AG09309 (cell line): ENCODE results near the gene ATXN2.
"Not testable (repeated sequence)": the region's sequence is repeated elsewhere in the genome, so short reads cannot be mapped to it uniquely, and the experiment has no call there.

ENCODE experiments used
- DNase-seq: peaks from one replicate; pipeline ENCODE4 v3.0.0-alpha.2; 2010; ENCODE audit warnings: low read depth
- H3K4me3 ChIP-seq: 2 replicates; pipeline ENCODE4 v1.5.1; 2011; ENCODE audit warnings: mild to moderate bottlenecking, low read depth, low read length, moderate library complexity; ENCODE audit not compliant: control insufficient read depth
- TF ChIP-seq, protein P1 (sequence below): IDR thresholded peaks from 2 replicates; pipeline ENCODE4 v1.5.1; 2011; ENCODE audit warnings: mild to moderate bottlenecking, low read depth, low read length, inconsistent platforms; ENCODE audit not compliant: insufficient read depth, control insufficient read depth; ENCODE audit errors: missing control alignments

The ATXN2 gene

DNA sequence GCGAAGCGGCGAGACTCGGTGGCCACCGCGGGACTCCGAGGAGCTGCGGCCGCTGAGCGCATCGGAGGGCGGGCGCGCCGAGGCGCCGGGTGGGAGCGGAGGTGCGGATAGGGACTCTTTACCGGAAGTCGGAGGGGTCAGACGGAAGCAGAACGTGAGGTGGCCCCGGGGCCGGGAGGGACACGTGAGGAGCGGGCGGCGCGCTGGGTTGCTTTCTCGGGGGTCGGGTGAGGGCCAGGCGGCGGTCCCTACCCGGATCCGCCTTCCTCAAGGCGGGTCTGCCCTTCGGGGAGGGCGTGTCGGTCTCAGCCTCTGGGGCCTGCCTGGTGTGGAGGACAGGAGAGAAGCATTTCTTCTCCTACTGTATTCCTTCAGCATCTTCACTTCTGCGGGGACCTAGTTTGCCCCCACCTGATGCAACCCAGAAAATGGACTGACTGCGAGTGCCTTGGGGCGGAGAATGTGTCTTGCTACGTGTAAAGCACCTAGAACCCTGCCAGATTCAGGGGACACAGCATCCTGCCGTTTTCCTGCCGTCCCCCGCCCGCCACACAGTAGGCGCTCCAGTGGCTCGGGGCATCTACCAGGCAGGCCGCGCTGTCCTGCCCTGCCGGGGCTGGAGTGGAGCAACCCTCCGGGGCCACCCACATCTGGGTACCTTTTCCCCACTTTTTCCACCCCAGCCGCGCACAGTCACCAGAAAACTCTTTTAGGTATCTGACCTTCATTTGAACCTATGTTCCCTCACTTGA lies 514 bp upstream of the ATXN2 start:
- H3K4me3 ChIP-seq: peak overlapping the region; percentile 90
- TF ChIP-seq, protein P1, sequence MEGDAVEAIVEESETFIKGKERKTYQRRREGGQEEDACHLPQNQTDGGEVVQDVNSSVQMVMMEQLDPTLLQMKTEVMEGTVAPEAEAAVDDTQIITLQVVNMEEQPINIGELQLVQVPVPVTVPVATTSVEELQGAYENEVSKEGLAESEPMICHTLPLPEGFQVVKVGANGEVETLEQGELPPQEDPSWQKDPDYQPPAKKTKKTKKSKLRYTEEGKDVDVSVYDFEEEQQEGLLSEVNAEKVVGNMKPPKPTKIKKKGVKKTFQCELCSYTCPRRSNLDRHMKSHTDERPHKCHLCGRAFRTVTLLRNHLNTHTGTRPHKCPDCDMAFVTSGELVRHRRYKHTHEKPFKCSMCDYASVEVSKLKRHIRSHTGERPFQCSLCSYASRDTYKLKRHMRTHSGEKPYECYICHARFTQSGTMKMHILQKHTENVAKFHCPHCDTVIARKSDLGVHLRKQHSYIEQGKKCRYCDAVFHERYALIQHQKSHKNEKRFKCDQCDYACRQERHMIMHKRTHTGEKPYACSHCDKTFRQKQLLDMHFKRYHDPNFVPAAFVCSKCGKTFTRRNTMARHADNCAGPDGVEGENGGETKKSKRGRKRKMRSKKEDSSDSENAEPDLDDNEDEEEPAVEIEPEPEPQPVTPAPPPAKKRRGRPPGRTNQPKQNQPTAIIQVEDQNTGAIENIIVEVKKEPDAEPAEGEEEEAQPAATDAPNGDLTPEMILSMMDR: peak; percentile 14
- DNase-seq: peak; percentile 84

DNA sequence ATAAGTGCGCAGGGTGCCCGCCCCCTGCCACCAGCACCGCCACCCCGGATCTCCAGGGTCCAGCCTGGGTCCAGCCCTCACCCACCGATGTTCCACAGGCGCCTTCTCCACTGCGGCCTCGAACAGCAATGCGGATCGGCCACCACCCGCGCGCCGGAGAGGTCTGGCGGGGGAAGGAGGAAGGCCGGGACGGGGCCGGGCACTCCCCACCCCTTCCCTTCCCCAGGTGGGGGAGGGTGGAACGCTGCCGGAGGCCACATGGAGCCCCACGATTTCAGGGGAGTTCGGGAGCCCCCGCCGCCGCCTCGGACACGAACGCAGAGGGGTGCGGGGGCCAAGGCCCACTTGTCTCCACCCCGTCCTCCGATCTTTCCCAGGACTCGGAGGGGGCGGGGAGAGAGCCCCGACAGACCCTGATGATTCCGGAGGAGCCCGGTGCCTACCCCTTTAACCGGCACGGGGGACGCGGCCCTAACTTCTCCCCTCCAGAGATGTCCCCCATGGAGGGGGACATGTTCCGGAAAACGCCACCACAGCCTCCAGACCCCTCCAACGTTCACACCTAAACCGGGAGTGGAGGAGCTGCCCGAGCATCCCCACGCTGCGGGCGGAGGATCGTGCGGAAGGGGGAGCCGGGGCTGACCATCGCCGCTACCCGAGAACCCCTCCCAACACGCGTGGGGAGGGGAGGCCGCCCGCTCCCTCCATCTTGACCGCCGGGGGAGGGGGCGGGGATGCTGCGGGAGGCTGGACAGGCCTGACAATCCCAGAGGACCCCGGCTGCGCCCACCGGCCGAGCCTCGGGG lies 1.1 kb downstream of the ATXN2 start:
- TF ChIP-seq, protein P1: no peak
- no peak for DNase-seq
- H3K4me3 ChIP-seq: peak overlapping the region; percentile 90

DNA sequence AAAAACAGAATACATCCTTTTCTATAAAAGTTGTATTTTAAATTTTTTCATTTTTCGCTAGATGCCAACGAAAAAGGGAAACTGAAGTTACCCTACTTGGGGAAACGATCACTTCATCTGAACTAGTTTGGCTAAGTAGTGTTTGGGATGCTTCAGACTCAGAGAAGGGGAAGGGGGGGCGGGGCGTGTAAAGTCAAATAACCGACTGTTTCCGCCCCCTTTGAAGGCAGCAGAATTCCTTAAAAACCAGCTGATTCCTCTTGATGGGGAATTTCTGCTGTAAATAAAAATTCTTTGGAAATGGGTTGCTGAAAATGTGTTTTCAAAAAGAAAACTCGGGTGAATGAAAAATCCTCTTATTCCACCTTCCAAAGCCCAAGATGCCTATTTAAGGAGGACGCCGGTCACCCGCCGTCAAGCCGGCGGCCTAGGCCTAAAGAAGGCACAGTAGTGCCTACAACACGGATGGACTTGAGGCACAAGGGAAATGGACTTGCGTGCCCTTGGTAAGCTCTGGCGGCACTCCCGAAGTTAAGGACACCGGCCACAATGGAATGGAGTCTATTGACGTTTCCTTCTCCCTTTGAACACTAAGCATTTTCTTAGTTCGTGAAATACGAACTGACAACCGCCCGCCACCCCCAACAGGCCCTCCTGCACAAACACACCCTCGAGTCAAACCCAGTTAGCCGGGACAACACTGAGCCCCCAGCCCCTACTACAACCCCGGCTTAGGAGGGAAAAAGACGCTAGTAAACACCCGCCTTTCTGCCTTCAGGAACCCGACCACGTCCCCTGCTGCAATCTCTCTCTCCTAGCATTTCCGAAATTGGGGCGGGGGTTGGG lies 1.9 kb downstream of the ATXN2 start:
- H3K4me3 ChIP-seq: peak overlapping the region; percentile 90
- TF ChIP-seq, protein P1: no peak

DNA sequence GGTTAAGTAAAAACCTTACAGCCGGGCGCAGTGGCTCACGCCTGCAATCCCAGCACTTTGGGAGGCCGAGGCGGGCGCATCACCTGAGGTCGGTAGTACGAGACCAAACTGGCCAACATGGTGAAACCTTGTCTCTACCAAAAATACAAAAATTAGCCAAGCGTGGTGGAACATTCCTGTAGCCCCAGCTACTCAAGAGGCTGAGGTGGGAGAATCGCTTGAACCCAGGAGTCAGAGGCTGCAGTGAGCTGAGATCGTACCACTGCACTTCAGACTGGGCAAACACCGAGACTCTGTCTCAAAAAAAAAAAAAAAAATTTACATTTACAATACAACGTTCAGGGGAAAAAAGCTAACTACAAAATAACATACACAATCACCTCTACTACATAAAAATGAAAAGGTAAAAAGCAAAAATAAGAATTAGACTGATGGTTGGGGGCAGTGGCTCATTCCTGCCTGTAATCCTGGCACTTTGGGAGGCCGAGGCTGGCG lies 3.7 kb downstream of the ATXN2 start:
- H3K4me3 ChIP-seq, DNase-seq: not testable (repeated sequence)

More for the DNA sequence above, 1.9 kb downstream of the ATXN2 start:
- DNase-seq: no peak

DNA sequence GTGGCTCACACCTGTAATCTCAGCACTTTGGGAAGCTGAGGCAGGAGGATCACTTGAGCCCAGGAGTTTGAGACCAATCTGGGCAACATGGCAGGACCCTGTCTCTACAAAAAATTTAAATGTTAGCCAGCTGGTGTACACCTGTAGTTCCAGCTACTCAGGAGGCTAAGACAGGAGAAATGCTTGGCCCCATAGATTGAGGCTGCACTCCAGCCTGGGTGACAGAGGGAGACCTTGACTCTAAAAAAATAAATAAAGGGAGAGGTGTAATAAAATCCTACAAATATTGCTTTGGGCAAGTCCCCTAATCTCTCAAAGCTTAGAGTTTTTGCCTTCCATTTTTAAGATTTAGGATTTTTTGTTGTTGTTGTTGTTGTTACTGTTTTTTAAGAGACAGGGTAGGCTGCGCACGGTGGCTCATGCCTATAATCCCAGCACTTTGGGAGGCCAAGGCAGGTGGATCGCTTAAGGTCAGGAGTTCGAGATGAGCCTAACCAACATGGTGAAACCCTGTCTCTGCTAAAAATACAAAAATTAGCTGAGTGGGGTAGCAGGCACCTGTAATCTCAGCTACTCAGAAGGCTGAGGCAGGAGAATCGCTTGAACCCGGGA lies 7.6 kb downstream of the ATXN2 start:
- H3K4me3 ChIP-seq, DNase-seq: not testable (repeated sequence)

DNA sequence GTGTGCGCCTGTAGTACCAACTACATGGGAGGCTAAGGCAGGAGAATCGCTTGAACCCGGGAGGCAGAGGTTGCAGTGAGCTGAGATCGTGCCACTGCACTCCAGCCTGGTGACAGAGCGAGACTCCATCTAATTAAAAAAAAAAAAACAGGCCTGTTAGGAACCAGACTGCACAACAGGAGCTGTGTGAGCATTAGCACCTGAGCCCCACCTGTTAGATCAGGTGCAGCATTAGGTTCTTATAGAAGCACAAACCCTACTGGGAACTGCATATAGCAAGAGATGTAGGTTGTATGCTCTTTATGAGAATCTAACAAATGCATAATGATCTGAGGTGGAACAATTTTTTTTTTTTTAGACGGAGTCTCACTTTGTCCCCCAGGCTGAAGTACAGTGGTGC lies 8.6 kb downstream of the ATXN2 start:
- TF ChIP-seq, protein P1: no peak
- H3K4me3 ChIP-seq: no peak overlapping the region
- no peak for DNase-seq

DNA sequence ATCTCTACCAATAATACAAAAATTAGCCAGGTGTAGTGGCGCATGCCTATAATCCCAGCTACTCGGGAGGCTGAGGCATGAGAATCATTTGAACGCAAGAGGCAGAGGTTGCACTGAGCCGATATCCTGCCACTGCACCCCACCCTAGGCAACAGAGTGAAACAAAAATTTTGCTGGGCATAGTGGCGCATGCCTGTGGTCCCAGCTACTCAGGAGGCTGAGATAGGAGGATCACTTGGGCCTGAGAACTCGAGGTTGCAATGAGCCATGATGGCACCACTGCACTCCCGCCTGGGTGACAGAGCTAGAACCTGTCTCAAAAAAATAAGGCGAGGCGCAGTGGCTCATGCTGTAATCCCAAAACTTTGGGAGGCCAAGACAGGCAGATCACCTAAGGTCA lies 9.5 kb downstream of the ATXN2 start:
- TF ChIP-seq, protein P1: no peak
- no peak for DNase-seq
- no peak overlapping the region for H3K4me3 ChIP-seq
